GM19099 (cell line): ENCODE data around the gene ANKHD1.

Experiments used
- POLR2A ChIP-seq: IDR thresholded peaks from 3 replicates; pipeline ENCODE4 v1.6.1; 2011; ENCODE audit warnings: low read depth; ENCODE audit not compliant: insufficient read length; ENCODE audit errors: extremely low read depth

Gene ANKHD1

GRCh38 chr5:140401362-140402257, at the start of gene ANKHD1:
Gene ANKHD1, plus strand, starts transcription at chr5:140401833. Its CDS starts 135 bp downstream, at chr5:140401968.
- TF ChIP-seq POLR2A = peak; percentile 90

- TF ChIP-seq POLR2A = no peak
Measured at GRCh38 chr5:140355546-140355945, 46.1 kb upstream of the ANKHD1 start.

DNA sequence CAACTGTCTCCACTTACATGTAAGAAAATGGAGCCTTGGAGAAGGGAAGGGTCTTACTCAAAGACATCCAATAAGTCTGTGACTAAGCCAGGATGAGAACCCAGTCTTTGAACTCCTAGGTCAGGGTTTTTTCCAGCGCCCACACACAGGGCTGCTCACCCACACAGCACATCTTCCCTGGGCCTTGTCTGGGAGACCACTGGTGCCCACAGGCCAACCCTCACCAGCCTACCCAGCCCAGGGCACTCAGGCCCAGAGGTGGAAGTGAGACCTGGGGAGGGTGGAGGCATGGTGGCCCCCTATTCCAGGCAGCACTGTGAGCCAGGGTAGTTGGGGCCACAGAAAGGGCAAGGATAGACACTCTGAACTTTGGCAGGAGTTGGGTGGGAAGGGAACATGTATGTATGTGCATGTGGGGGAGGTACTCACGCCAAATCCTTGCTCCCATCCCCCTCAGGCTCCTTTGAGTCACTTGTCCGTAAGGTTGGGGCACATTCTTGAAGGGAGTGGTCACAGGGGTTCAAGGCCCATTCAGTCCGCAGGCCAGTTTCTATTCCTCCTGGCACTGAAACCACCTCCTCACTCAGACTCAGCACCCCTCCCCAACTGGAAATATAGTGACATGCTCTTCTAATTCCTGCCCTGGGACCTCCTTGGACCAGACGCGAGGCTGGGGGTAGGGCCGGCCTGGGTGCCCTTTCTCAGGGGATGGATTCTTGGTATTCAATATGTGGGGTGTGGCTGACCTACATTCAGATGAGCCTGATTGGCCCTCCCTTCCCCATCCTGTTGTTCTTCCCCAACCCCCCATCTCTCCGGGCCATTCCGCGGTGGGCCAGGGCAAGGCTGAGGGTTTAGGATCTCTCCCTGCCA, 44.5 kb upstream of the ANKHD1 start:
- no peak for TF ChIP-seq POLR2A

DNA sequence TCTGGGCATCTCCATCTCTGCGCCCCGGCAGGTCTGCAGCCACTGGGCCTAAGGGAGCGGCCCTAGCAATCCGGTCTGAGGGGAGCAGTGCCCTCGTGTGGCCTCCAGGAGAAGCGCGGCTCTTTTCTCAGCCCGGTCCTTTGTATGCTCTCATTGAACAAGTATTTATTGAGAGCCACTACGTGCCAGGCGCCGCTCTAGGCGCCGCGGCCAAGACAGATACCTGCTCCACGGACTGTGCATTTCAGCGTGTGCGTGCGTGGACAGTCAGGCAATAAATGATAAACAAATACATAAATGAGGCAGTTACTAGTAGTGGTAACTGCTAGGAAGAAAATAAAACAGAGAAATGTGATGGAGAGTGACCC, 43.9 kb upstream of the ANKHD1 start:
- TF ChIP-seq POLR2A = no peak

GRCh38 chr5:140358738-140359310, 42.8 kb upstream of the ANKHD1 start:
- TF ChIP-seq POLR2A = no peak

DNA sequence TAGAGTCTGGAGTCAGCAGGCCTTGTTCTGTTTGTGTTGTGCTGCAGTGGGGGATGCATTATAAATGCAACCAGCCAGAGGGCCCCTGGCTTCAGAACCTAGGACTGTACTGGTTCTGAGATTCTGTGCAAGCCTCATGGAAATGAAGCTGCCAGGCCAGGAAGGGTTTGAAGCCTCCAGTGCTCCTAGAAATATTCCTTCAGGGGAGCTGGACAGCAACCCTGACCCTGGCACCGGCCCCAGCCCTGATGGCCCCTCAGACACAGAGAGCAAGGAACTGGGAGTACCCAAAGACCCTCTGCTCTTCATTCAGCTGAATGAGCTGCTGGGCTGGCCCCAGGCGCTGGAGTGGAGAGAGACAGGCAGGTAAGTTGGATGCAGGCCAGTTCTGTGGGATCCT, 41.5 kb upstream of the ANKHD1 start, which contains the start of gene SLC4A9:
Gene SLC4A9, plus strand, starts transcription at position 94 of the 400 bp plus-strand sequence. Its CDS starts 43 bp downstream, at position 137.
- TF ChIP-seq POLR2A = no peak

DNA sequence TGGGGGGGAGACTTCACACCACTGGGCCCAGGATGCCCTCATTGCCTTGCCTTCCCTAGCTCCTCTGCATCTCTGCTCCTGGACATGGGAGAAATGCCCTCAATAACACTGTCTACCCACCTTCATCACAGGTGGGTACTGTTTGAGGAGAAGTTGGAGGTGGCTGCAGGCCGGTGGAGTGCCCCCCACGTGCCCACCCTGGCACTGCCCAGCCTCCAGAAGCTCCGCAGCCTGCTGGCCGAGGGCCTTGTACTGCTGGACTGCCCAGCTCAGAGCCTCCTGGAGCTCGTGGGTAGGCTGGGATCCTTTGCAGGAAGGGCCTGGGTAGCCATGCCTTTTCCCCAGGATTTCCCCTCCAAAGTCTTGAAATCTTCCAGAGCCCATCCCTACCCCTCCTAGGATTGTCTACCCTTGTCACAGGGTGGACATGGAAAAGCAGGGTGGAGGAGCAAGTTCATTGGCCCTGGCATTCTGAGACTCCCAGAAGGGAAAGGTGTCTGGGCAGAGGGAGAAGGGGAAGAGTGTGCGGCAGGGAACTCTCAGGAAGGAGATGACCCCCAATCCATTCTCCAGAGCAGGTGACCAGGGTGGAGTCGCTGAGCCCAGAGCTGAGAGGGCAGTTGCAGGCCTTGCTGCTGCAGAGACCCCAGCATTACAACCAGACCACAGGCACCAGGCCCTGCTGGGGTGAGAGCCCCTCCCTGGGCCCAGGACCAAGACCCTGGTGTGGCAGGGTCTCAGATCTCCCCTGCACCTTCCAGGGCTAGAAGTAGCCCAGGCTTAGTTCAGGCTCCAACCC, 40.8 kb upstream of the ANKHD1 start:
- TF ChIP-seq POLR2A = no peak

DNA sequence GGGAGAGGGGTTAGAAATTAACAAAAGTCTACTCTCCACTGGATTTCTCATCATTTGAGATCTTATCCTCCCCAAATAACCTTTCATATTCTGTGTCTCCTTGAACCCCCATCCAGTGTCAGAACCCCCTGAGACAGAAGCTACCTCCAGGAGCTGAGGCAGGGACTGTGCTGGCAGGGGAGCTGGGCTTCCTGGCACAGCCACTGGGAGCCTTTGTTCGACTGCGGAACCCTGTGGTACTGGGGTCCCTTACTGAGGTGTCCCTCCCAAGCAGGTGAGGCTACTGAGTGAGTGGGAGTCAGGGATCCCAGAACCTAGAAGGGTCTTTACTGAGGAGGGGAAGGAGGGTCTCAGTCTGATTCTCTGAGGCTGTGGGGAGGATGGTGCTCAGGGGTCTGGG, 39.7 kb upstream of the ANKHD1 start:
- TF ChIP-seq POLR2A = no peak

DNA sequence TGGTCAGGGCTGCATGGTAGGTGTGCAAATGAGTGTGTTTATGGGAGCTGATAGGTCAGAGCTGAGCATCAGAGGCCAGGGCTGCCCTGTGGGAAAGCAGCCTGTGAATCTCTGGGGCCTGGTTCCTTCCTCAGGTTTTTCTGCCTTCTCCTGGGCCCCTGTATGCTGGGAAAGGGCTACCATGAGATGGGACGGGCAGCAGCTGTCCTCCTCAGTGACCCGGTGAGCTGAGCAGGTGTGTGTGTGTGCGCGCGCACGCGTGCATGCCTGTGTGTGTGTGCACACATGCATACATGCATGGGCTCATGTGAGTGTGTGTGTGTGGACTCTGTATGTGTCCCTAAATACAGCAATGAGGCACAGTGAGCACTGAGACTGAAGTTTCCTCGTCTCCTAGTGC, 39.3 kb upstream of the ANKHD1 start:
- TF ChIP-seq POLR2A = no peak

GRCh38 chr5:140362875-140363630, 38.6 kb upstream of the ANKHD1 start:
- no peak for TF ChIP-seq POLR2A

DNA sequence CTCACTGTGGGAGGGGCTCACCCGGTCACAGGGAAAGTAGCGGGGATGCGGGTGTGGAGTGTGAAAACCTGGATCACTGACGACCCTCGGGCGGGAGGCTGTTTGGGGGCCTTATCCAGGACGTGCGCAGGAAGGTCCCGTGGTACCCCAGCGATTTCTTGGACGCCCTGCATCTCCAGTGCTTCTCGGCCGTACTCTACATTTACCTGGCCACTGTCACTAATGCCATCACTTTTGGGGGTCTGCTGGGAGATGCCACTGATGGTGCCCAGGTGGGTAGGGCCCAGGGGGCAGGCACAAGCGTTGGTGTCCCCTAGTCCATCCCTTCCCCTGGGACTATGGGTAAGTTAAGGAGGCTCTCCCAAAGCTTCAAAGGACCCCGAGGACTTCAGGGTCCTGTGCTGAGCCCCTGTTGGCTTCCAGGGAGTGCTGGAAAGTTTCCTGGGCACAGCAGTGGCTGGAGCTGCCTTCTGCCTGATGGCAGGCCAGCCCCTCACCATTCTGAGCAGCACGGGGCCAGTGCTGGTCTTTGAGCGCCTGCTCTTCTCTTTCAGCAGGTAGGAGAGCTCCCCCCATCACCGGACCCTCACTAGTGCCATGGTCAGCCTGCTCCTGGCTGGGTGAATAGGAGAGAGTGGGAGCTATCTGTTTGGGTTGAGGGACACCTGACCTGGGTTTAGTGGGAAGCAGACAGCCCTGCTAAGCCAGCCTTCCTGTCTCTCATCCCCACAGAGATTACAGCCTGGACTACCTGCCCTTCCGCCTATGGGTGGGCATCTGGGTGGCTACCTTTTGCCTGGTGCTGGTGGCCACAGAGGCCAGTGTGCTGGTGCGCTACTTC, 37.8 kb upstream of the ANKHD1 start:
- TF ChIP-seq POLR2A = no peak

DNA sequence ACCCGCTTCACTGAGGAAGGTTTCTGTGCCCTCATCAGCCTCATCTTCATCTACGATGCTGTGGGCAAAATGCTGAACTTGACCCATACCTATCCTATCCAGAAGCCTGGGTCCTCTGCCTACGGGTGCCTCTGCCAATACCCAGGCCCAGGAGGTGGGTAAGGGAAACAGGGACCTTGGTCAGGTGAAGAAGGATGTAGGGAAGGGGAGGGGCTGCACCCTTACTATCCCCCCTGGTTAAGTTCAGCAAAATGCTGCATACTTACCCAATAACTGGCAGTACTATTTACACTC, 37.2 kb upstream of the ANKHD1 start:
- TF ChIP-seq POLR2A = no peak

DNA sequence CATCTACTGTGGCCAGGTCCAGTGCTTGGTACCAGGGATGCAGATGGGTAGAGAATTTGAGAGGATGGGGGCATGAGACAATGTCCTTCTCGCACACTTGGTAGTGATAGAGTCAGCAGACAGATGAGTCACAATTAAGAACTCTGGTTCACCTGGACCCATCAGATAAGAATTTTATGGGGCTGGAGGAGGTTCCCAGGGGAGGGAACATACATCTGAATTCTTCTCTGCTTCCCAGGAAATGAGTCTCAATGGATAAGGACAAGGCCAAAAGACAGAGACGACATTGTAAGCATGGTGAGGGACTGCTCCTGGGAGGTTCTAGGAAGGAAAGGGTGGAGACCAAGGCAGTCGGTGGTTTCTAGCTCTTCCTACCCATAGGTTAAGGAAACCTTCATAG, 36.4 kb upstream of the ANKHD1 start:
- TF ChIP-seq POLR2A = no peak
